IMR-90 (cell line): ENCODE results near the gene DNAJC3. TPM values are rescaled to one million over a fixed set of nuclear protein-coding genes. Genes with fewer than 3 reads are reported as not detected.

Experiments used
- ATAC-seq: fragments of 200-7000 bp; cut with Tn5 transposase; 2 replicates; pipeline ENCODE4 v1.9.1; 2020; ENCODE audit warnings: low read depth, mild to moderate bottlenecking, moderate library complexity
- BruUV-seq: library from RNA; stranded (reverse); fragments of 400-500 nt; replicated peaks from 2 replicates; lab custom pipeline; 2021; lab: Mats Ljungman, UMichigan
- CTCF ChIA-PET: fragments of 300-600 bp; formaldehyde crosslinking; extraction: SDS; loops from one replicate; lab custom pipeline; 2021; ENCODE audit warnings: antibody characterized with exemption; lab: Yijun Ruan, JAX
- POLR2A ChIA-PET: fragments of 300-600 bp; sonication (Branson Sonifier 250); formaldehyde crosslinking; loops from one replicate; lab custom pipeline; 2022; ENCODE audit warnings: antibody characterized with exemption; ENCODE audit not compliant: unreplicated experiment; lab: Charles Lee
- DNase-seq: peaks from one replicate; pipeline ENCODE4 v3.0.0; 2013
- H2AFZ ChIP-seq: replicated peaks from 2 replicates; pipeline ENCODE3; 2013; ENCODE audit warnings: low read length, mild to moderate bottlenecking; ENCODE audit not compliant: poor library complexity
- H2AK5ac ChIP-seq: 2 replicates; pipeline ENCODE4 v1.6.1; 2013; ENCODE audit warnings: low read depth, low read length, inconsistent platforms
- H2AK9ac ChIP-seq: replicated peaks from 2 replicates; pipeline ENCODE3; 2013; ENCODE audit warnings: mild to moderate bottlenecking, low read depth, low read length, moderate library complexity; ENCODE audit not compliant: poor library complexity
- H2BK120ac ChIP-seq: 2 replicates; pipeline ENCODE4 v1.6.1; 2013; ENCODE audit warnings: low read depth, low read length, inconsistent platforms
- H2BK15ac ChIP-seq: 3 replicates; pipeline ENCODE4 v1.6.1; 2013; ENCODE audit warnings: low read depth, low read length, inconsistent platforms
- H2BK20ac ChIP-seq: 2 replicates; pipeline ENCODE4 v1.6.1; 2013; ENCODE audit warnings: low read depth, mild to moderate bottlenecking, inconsistent platforms, low read length, moderate library complexity
- H2BK5ac ChIP-seq: 2 replicates; pipeline ENCODE4 v1.6.1; 2013; ENCODE audit warnings: mild to moderate bottlenecking, low read depth, low read length, inconsistent platforms; ENCODE audit not compliant: poor library complexity, severe bottlenecking
- H3K14ac ChIP-seq: replicated peaks from 2 replicates; pipeline ENCODE4 v1.6.1; 2013; ENCODE audit warnings: low read depth, low read length, inconsistent platforms
- H3K18ac ChIP-seq: 2 replicates; pipeline ENCODE4 v1.6.1; 2013; ENCODE audit warnings: low read depth, low read length, control low read depth
- H3K23ac ChIP-seq: 2 replicates; pipeline ENCODE4 v1.6.1; 2013; ENCODE audit warnings: low read depth, low read length, inconsistent platforms
- H3K27ac ChIP-seq: 2 replicates; pipeline ENCODE4 v1.5.1; 2013; ENCODE audit warnings: mild to moderate bottlenecking, control low read depth, low read length; ENCODE audit not compliant: insufficient read depth
- H3K27me3 ChIP-seq: 2 replicates; pipeline ENCODE4 v1.6.1; 2013; ENCODE audit warnings: low read length; ENCODE audit not compliant: control insufficient read depth, insufficient read depth
- H3K36me3 ChIP-seq: 2 replicates; pipeline ENCODE4 v1.6.1; 2013; ENCODE audit warnings: low read length, mixed read lengths; ENCODE audit not compliant: control insufficient read depth, insufficient read depth
- H3K4ac ChIP-seq: 2 replicates; pipeline ENCODE4 v1.6.1; 2013; ENCODE audit warnings: low read depth, low read length, inconsistent platforms
- H3K4me1 ChIP-seq: 2 replicates; pipeline ENCODE4 v1.6.1; 2013; ENCODE audit warnings: low read length, mixed read lengths; ENCODE audit not compliant: control insufficient read depth, insufficient read depth
- H3K4me2 ChIP-seq: 2 replicates; pipeline ENCODE4 v1.6.1; 2013; ENCODE audit warnings: low read depth, mild to moderate bottlenecking, control low read depth, low read length, moderate library complexity
- H3K4me3 ChIP-seq: 2 replicates; pipeline ENCODE4 v1.5.1; 2013; ENCODE audit warnings: low read depth, mild to moderate bottlenecking, control low read depth, low read length, moderate library complexity; ENCODE audit not compliant: insufficient read depth
- H3K56ac ChIP-seq: 2 replicates; pipeline ENCODE4 v1.6.1; 2013; ENCODE audit warnings: low read length, inconsistent platforms; ENCODE audit not compliant: insufficient read depth; ENCODE audit errors: extremely low read depth
- H3K79me1 ChIP-seq, 2 experiments: 2 replicates each; pipeline ENCODE4 v1.6.1; 2013; ENCODE audit warnings: low read length in 2 of 2, inconsistent platforms in 1 of 2, low read depth in 1 of 2
- H3K9ac ChIP-seq: 2 replicates; pipeline ENCODE4 v1.6.1; 2013; ENCODE audit warnings: low read depth, low read length, control low read depth
- H3K9me1 ChIP-seq: 2 replicates; pipeline ENCODE4 v1.6.1; 2013; ENCODE audit warnings: low read length, inconsistent platforms; ENCODE audit not compliant: insufficient read depth
- H3K9me3 ChIP-seq: 2 replicates; pipeline ENCODE4 v1.6.1; 2013; ENCODE audit warnings: low read length; ENCODE audit not compliant: control insufficient read depth, insufficient read depth
- H4K20me1 ChIP-seq: 2 replicates; pipeline ENCODE4 v1.6.1; 2013; ENCODE audit warnings: low read length, inconsistent platforms; ENCODE audit not compliant: insufficient read depth
- H4K5ac ChIP-seq: 2 replicates; pipeline ENCODE4 v1.6.1; 2013; ENCODE audit warnings: mild to moderate bottlenecking, low read depth, low read length, control low read depth
- H4K8ac ChIP-seq, 2 experiments: 2 replicates each; pipeline ENCODE4 v1.6.1; 2013; ENCODE audit warnings: low read depth in 2 of 2, low read length in 2 of 2, control low read depth in 1 of 2, inconsistent platforms in 1 of 2
- H4K91ac ChIP-seq: 2 replicates; pipeline ENCODE4 v1.6.1; 2013; ENCODE audit warnings: low read depth, low read length, inconsistent platforms; ENCODE audit not compliant: insufficient read depth
- BHLHE40 ChIP-seq: fragments of 150-350 bp; IDR thresholded peaks from 2 replicates; pipeline ENCODE4 v1.6.1; 2016; ENCODE audit warnings: mild to moderate bottlenecking, low read depth, low read length
- CEBPB ChIP-seq: IDR thresholded peaks from 2 replicates; pipeline ENCODE4 v1.6.1; 2012; ENCODE audit warnings: low read depth, low read length, improper control_type of control experiment
- CHD1 ChIP-seq: IDR thresholded peaks from 2 replicates; pipeline ENCODE4 v1.6.1; 2012; ENCODE audit warnings: low read depth, low read length, improper control_type of control experiment
- ELK1 ChIP-seq: fragments of 150-350 bp; IDR thresholded peaks from 2 replicates; pipeline ENCODE4 v1.6.1; 2016; ENCODE audit warnings: low read depth, mild to moderate bottlenecking, low read length, moderate library complexity, borderline replicate concordance
- MXI1 ChIP-seq: IDR thresholded peaks from 2 replicates; pipeline ENCODE4 v1.6.1; 2012; ENCODE audit warnings: low read depth, mild to moderate bottlenecking, low read length, moderate library complexity, borderline replicate concordance
- NFE2L2 ChIP-seq: fragments of 150-350 bp; IDR thresholded peaks from 2 replicates; pipeline ENCODE4 v1.6.1; 2016; ENCODE audit warnings: low read depth, mild to moderate bottlenecking, low read length
- POLR2A ChIP-seq: IDR thresholded peaks from 2 replicates; pipeline ENCODE4 v1.6.1; 2012; ENCODE audit warnings: mild to moderate bottlenecking, low read depth, low read length
- RAD21 ChIP-seq: IDR thresholded peaks from 2 replicates; pipeline ENCODE4 v1.6.1; 2012; ENCODE audit warnings: low read length, improper control_type of control experiment
- RCOR1 ChIP-seq: IDR thresholded peaks from 2 replicates; pipeline ENCODE4 v1.6.1; 2012; ENCODE audit warnings: mild to moderate bottlenecking, low read length, improper control_type of control experiment; ENCODE audit not compliant: insufficient replicate concordance
- RFX5 ChIP-seq: IDR thresholded peaks from 2 replicates; pipeline ENCODE4 v1.8.0; 2012; ENCODE audit warnings: low read depth, mild to moderate bottlenecking, low read length, moderate library complexity
- SMC3 ChIP-seq: fragments of 150-350 bp; IDR thresholded peaks from 2 replicates; pipeline ENCODE4 v1.6.1; 2016; ENCODE audit warnings: low read depth, mild to moderate bottlenecking, antibody characterized with exemption, low read length, moderate library complexity
- USF2 ChIP-seq: fragments of 150-350 bp; IDR thresholded peaks from 2 replicates; pipeline ENCODE4 v1.6.1; 2017; ENCODE audit warnings: mild to moderate bottlenecking, antibody characterized with exemption, low read length, low read depth
- WGBS, 2 experiments: methylation state at CpG; one replicate each; pipeline versions ENCODE4 v1.1.5 to v1.1.7; 2013; ENCODE audit warnings: missing lambda C conversion rate in 2 of 2; ENCODE audit not compliant: insufficient read length in 1 of 2; ENCODE audit errors: extremely low coverage in 2 of 2; 5-methylcytosine and 5-hydroxymethylcytosine counted together
- dilution Hi-C: fragments of 300-500 bp; cut with HindIII; formaldehyde crosslinking; loops from one replicate; pipeline ENCODE4 v1.14.3; 2018; ENCODE audit warnings: low sequenced_read_pairs; ENCODE audit not compliant: unreplicated experiment
- in situ Hi-C: fragments of 300-500 bp; cut with MboI; formaldehyde crosslinking; loops from 3 replicates; pipeline ENCODE4 v1.14.3; 2019; ENCODE audit warnings: low sequenced_read_pairs, inconsistent platforms, mixed read lengths
- intact Hi-C: fragments of 100-400 bp; cut with micrococcal nuclease; formaldehyde crosslinking; loops from 2 replicates; pipeline ENCODE4 v1.10.0; 2022
- polyA plus RNA-seq, 3 experiments: library from polyadenylated mRNA; depleted of rRNA; stranded (reverse); fragments of >200 nt; gene quantifications; 2 replicates each; pipeline ENCODE4 v1.2.3, GENCODE V29; 2012; ENCODE audit warnings: low replicate concordance in 1 of 3
- total RNA-seq: library from RNA; depleted of rRNA; stranded (reverse); fragments of >200 nt; gene quantifications from 2 replicates; pipeline ENCODE4 v1.2.3, GENCODE V29; 2012

Gene DNAJC3
- total and polyA plus RNA-seq, 2 of the 4 experiments (the other 2 are of a cell fraction) = 10.7 to 28.5 TPM

- ChIA-PET CTCF (no interaction called here), POLR2A (no interaction called here)
- peaks cover 2% of the 10 kb centered on the region for H3K36me3 ChIP-seq
- no peak overlapping the region for H2BK15ac ChIP-seq
- no peak overlapping the region for H3K4me3 ChIP-seq
- dilution Hi-C loops (no loop called here), intact Hi-C loops (no loop called here), in situ Hi-C loops (no loop called here)
- no peak for ATAC-seq
- H3K14ac ChIP-seq = no peak overlapping the region
- H4K20me1 ChIP-seq = no peaks in the 10 kb centered on the region; the same call in 1 of the 2 replicates
- no peak overlapping the region for H2AK9ac ChIP-seq
- TF ChIP-seq CEBPB (no peak), USF2 (no peak), BHLHE40 (no peak), POLR2A (no peak), RFX5 (no peak), RCOR1 (no peak), MXI1 (no peak), NFE2L2 (no peak), ELK1 (no peak), SMC3 (no peak), CHD1 (no peak), RAD21 (no peak)
- H3K79me1 ChIP-seq = peaks cover 12 to 26% of the 10 kb centered on the region in 2 experiments
- H2BK5ac ChIP-seq = no peak overlapping the region
- no TSS peak for BruUV-seq
- H3K4me2 ChIP-seq = no peak overlapping the region
- H3K9ac ChIP-seq = no peak overlapping the region
- no peaks in the 10 kb centered on the region for H3K27me3 ChIP-seq
- H3K4ac ChIP-seq = no peak overlapping the region
- no peak overlapping the region for H3K27ac ChIP-seq
- H3K18ac ChIP-seq = no peak overlapping the region
- H4K5ac ChIP-seq = no peak overlapping the region
- H3K9me1 ChIP-seq = peaks cover 3% of the 10 kb centered on the region; the same call in 1 of the 2 replicates
- no CpG with 5 or more reads among the region's 1 CpG for WGBS, 2 experiments
- H4K91ac ChIP-seq = no peak overlapping the region
- no peak overlapping the region for H2AK5ac ChIP-seq
- no peaks in the 10 kb centered on the region for H3K4me1 ChIP-seq
- no peaks in the 10 kb centered on the region for H3K9me3 ChIP-seq
- H4K8ac ChIP-seq = no peak overlapping the region
- H2BK20ac ChIP-seq = no peak overlapping the region
- no peak overlapping the region for H2AFZ ChIP-seq
- no peak overlapping the region for H3K23ac ChIP-seq
- no peak overlapping the region for H2BK120ac ChIP-seq
- no peak overlapping the region for H3K56ac ChIP-seq
- DNase-seq = no peak
These were observed 46.5 kb downstream of the DNAJC3 start for GRCh38 chr13:95723438-95723837.
